ENCODE results near the gene ASS1.

ASS1 gene

DNA sequence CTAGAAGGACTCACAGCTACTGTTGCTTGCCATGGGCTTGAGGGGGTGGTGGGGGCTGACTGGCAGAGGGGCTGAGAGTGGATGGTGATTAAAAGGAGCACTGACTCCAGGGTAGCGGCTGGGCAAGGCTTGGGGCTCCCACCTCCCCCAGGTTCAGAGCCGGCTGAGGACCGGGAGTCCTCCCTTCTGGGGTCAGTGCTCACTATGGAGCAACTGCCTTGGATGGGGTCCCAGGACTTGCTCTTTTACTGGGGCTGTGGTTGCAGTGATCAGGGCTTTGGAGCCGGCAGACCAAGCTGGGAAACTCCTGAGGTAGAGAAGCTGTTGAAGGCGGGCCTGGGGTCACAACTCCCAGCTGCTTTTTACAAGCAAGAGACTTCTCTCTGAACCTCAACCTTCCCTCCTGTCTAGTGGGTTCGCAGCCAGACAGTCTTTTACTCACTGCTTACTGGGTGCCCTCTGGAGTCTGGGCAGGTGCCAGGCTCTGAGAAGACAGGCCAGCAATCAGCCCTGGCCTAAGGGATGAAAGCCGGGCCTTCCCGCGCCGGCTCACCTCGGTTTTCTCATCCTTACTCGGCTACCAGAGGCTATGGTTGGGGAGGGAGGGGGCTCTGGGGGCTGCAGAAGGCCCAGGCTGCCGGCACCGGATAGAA lies 795 bp upstream of the ASS1 start:
- Histone ChIP-seq H3K9ac (peak overlapping the region; percentile 85; the same call in 1 of the 2 replicates), H3K36me3 (no peaks in the 10 kb centered on the region), H3K27ac (no peak overlapping the region), H3K4me3 (peak overlapping the region; percentile 84), H4K20me1 (no peaks in the 10 kb centered on the region), H3K4me2 (peak overlapping the region; percentile 98), H3K4me1 (peaks cover 48% of the 10 kb centered on the region), H3K27me3 (peaks cover 7% of the 10 kb centered on the region; the same call in 1 of the 2 replicates), H3K9me3 (peaks cover 16% of the 10 kb centered on the region)
- no peak for TF ChIP-seq Cebpa-rat (IDR thresholded peaks at IDR 0.05)

DNA sequence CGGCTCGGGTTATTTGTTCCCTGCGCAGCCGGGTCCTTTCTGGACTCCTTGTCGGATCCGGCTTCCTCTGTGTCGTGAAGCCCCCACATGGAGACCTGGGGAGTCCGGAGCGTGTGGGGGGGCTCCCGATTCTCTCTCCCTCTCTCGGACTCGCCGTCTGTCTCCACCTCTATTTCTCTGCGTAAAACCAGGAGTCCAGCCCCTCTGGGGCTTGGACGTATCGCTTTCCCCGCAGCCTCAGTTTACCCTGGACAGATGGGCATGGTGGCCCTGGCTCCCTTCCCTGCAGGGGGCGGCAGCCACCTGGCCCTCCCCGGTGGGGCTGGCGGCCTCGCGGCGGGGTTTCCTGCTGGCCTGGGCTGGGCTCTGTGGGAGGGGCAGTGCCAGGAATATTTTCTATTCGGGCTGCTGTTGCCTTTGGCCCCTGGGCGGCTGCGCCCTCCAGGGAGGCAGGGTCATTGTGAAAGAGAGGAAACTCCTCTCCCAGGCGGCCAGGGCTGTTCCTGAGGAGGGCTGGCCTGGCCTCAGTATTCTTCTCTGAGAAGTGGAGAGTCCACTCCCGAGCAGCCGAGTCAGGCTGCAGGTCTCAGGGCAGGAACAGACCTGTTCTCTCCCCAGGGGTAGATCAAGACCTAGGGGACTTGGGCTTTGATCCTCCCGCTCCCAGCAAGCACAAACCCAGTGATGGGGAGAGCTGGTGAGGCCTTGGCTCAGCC lies 665 bp downstream of the ASS1 start:
- Histone ChIP-seq H3K27ac (peak overlapping the region; percentile 83), H3K4me2 (peak overlapping the region; percentile 98), H3K4me1 (peaks cover 63% of the 10 kb centered on the region), H3K36me3 (no peaks in the 10 kb centered on the region; the same call in 1 of the 2 replicates), H3K9me3 (peaks cover 16% of the 10 kb centered on the region), H4K20me1 (no peaks in the 10 kb centered on the region; the same call in 1 of the 2 replicates), H3K27me3 (peaks cover 7% of the 10 kb centered on the region; the same call in 1 of the 2 replicates), H3K4me3 (peak overlapping the region; percentile 84), H3K9ac (peak overlapping the region; percentile 85)
- TF ChIP-seq Cebpa-rat (IDR thresholded peaks at IDR 0.05): no peak

DNA sequence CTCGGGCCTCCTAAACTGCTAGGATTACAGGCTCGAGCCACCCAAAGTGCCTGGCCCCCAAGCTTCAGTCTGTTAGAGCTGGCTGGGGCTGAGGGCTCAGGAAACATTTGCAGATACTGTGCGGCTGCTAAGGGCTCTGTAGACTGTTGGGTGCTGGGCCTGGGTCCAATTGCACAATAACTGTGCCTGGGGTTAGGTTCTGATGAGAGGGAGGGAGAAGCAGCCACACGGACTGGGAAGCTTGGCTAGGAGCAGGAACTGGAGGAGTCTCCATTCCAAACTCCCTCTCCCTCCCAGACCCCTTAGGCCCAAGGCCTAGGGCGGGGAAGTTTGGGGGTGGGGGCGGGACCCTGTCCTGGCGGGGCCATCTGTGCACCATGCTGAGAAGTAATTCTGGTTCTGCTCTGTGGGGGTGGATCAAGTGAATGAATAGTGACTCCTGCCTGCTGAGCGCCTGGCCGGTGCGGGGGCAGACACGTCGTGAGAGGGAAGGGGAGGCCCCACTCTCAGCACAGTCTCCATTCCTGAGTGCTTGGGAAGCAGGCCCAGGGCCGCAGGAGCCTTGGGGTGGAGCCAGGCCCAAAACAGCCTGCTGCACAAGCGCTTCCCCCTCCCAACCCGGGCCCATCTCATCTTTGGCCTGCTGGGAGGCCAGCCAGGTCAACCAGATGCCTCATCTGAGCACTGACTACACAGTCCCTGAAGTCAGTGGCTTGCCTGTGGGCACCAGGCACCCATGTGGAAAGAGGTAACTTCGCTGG lies 1.5 kb downstream of the ASS1 start:
- Histone ChIP-seq H3K27me3 (peaks cover 7% of the 10 kb centered on the region; the same call in 1 of the 2 replicates), H4K20me1 (no peaks in the 10 kb centered on the region; the same call in 1 of the 2 replicates), H3K4me3 (peak overlapping the region; percentile 84), H3K27ac (peak overlapping the region; percentile 83), H3K4me1 (peaks cover 71% of the 10 kb centered on the region), H3K9ac (peak overlapping the region; percentile 85), H3K36me3 (no peaks in the 10 kb centered on the region; the same call in 1 of the 2 replicates), H3K9me3 (peaks cover 8% of the 10 kb centered on the region; the same call in 1 of the 2 replicates), H3K4me2 (peak overlapping the region; percentile 98)
- TF ChIP-seq Cebpa-rat (IDR thresholded peaks at IDR 0.05): no peak

DNA sequence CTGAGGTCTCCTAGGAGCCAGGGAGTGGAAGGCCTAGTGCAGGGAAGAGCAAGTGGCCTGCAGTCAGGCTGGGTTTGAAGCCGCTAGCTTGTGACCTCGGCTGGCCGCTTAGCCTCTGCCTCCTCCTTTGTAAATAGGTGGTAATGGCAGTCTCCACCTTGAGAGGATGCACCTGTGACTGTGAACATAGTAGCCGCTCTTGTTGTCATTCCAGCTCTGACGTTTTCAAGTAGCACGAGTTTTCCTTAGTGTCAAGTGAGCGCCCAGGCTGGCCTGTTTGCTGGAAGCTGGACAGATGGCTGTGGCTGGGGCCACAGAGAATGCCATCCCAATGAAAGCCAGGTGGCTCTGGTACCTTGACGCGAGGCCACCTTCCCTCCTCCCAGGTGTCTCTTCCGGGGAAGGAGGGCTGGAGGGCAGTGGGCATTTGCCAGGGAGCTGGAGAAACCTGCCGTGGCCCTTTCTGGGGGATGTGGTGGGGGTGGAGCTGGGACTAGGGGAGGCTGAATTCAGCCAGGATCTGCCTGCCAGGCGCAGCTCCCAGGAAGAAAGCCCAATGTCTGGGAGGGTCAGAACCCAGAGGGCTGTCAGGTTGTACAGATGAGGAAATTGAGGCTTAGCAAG lies 2.5 kb downstream of the ASS1 start:
- Histone ChIP-seq H3K4me1 (peaks cover 82% of the 10 kb centered on the region), H4K20me1 (peaks cover 9% of the 10 kb centered on the region; the same call in 1 of the 2 replicates), H3K27me3 (peaks cover 7% of the 10 kb centered on the region; the same call in 1 of the 2 replicates), H3K4me3 (peak overlapping the region; percentile 38; the same call in 1 of the 2 replicates), H3K27ac (peak overlapping the region; percentile 80), H3K4me2 (peak overlapping the region; percentile 98), H3K9ac (peak overlapping the region; percentile 69), H3K36me3 (peaks cover 4% of the 10 kb centered on the region; the same call in 1 of the 2 replicates), H3K9me3 (no peaks in the 10 kb centered on the region)
- no peak for TF ChIP-seq Cebpa-rat (IDR thresholded peaks at IDR 0.05)

DNA sequence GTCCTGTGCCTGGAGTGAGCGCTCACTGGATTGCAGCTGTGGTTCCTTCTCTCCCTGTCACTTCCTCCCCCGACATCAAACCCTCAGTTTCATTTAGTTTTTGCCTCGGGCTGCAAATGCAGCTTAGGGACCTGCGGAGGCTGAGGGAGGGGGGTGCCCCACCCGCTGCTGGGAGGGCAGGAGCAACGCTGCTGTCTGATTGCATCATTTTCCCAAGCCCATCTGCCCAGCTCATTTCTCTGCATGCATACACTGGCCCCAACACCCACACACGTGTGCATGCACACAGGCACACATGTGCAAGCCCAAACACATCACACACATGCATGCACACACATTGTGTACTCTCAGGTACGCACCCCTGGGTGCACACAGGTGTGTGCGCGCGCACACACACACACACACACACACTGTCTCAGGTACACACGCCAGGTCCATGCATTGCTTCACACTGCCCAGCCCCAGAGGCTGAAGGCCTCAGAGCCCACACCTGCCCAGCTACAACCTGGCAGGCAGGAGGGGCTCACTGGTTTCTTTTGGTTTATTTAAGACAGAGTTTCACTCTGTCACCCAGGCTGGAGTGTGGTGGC lies 3.4 kb downstream of the ASS1 start:
- no peak overlapping the region for H3K4me3 ChIP-seq
- TF ChIP-seq Cebpa-rat (IDR thresholded peaks at IDR 0.05): peak; percentile 92
- H3K4me2 ChIP-seq: peak overlapping the region; percentile 98
- H4K20me1 ChIP-seq: peaks cover 18% of the 10 kb centered on the region; the same call in 1 of the 2 replicates
- H3K36me3 ChIP-seq: peaks cover 5% of the 10 kb centered on the region; the same call in 1 of the 2 replicates
- H3K4me1 ChIP-seq: peaks cover 82% of the 10 kb centered on the region
- H3K9ac ChIP-seq: peak overlapping the region; percentile 69
- H3K27me3 ChIP-seq: peaks cover 7% of the 10 kb centered on the region; the same call in 1 of the 2 replicates
- H3K9me3 ChIP-seq: no peaks in the 10 kb centered on the region
- peak overlapping the region; percentile 80 for H3K27ac ChIP-seq

DNA sequence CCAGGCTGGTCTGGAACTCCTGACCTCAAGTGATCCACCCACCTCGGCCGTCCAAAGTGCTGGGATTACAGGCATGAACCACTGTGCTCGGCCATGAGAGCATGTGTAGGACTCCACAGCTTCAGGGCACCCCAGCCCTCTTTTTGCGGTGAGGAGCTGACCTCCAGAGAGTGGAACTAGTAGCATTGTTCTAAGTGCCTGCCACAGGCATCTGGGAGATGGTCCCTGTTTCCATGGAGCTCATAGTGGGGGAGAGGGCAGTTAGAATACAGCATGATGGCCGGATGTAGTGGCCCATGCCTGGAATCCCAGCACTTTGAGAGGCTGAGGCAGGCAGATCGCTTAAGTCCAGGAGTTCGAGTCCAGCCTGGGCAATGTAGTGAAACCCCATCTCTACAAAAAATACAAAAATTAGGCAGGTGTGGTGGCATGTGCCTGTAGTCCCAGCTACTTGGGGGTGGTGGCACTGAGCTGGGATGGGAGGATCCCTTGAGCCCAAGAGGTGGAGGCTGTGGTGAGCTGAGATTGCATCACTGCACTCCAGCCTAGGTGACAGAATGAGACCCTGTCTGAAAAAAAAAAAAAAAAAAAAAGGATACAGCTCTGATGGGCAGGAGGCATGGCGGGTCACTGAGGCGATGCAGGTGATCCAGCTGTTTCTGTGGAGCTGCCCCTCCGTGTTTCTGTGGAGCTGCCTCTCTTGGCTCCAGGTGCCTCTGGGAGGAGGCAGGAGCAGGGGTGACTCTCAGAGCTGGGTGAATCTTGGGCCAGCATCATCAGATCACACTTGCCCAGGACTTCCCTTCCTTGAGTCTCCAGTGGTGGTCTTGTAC lies 4.2 kb downstream of the ASS1 start:
- peaks cover 7% of the 10 kb centered on the region; the same call in 1 of the 2 replicates for H3K27me3 ChIP-seq
- H3K9me3 ChIP-seq: no peaks in the 10 kb centered on the region
- peaks cover 9% of the 10 kb centered on the region; the same call in 1 of the 2 replicates for H3K36me3 ChIP-seq
- H4K20me1 ChIP-seq: peaks cover 26% of the 10 kb centered on the region; the same call in 1 of the 2 replicates
- no peak for TF ChIP-seq Cebpa-rat (IDR thresholded peaks at IDR 0.05)
- peaks cover 79% of the 10 kb centered on the region for H3K4me1 ChIP-seq
- peak overlapping the region; percentile 69; the same call in 1 of the 2 replicates for H3K9ac ChIP-seq
- peak overlapping the region; percentile 98 for H3K4me2 ChIP-seq
- peak overlapping the region; percentile 80 for H3K27ac ChIP-seq
- H3K4me3 ChIP-seq: no peak overlapping the region

DNA sequence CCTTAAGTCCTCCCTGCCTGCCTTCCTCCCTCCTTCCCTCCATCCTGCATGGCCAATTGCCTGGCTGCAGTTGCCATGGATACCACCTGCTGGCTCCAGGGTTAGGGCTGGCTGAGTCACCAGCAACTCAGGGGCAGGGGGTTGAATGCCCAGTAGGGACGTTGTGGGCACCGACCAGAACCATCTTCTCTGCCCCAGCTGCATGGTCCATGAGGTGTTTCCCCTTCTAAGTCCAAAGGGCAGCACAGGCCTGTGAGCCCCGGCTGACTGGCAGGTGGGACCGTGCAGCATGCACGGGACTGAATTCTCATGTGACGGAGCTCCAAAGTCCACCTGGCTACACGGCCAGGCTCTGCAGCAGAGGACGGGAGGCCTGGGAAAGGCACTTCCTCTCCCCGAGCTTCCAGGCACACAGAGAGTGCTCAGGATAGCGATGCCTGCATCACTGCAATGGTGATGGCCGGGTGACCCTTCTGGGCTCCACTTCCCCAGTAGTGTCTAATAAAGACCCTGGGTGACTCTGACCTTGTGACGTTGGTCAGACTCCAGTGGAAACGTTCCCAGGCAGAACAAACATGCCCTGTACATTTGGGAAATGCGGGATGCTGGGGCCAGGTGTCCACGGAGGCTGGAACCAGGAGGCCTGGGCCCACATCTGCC lies 5.7 kb downstream of the ASS1 start:
- Histone ChIP-seq H3K9me3 (no peaks in the 10 kb centered on the region), H4K20me1 (peaks cover 31% of the 10 kb centered on the region; the same call in 1 of the 2 replicates), H3K27me3 (no peaks in the 10 kb centered on the region), H3K4me1 (peaks cover 69% of the 10 kb centered on the region), H3K27ac (no peak overlapping the region), H3K4me3 (no peak overlapping the region), H3K4me2 (peak overlapping the region; percentile 41; the same call in 1 of the 2 replicates), H3K9ac (no peak overlapping the region), H3K36me3 (peaks cover 12% of the 10 kb centered on the region; the same call in 1 of the 2 replicates)
- no peak for TF ChIP-seq Cebpa-rat (IDR thresholded peaks at IDR 0.05)
